HG03571 (cell line): Measurements from ENCODE around the gene MRPS23.

Experiments used
- ATAC-seq: cut with Tn5 transposase; IDR thresholded peaks from one replicate; pipeline ENCODE4 v1.9.1; 2021; ENCODE audit not compliant: unreplicated experiment

The MRPS23 gene

GRCh38 chr17:57838857-57839570 is 10.8 kb downstream of the MRPS23 start:
- no peak for ATAC-seq

- ATAC-seq, result no peak
These were observed 11.4 kb downstream of the MRPS23 start for GRCh38 chr17:57838453-57838852.

GRCh38 chr17:57835333-57835900 is 14.4 kb downstream of the MRPS23 start:
- no peak for ATAC-seq

- ATAC-seq, result no peak
These were observed 15.6 kb downstream of the MRPS23 start for GRCh38 chr17:57834146-57834741.

GRCh38 chr17:57833179-57833939 is 16.5 kb downstream of the MRPS23 start:
- ATAC-seq, result no peak

- ATAC-seq, result no peak
These were observed 17.3 kb downstream of the MRPS23 start for GRCh38 chr17:57832314-57833178.

GRCh38 chr17:57830880-57831279 is 19.0 kb downstream of the MRPS23 start:
- no peak for ATAC-seq

- no peak for ATAC-seq
These were observed 26.1 kb downstream of the MRPS23 start for GRCh38 chr17:57823469-57824401.

GRCh38 chr17:57819867-57820266 is 30.0 kb downstream of the MRPS23 start:
- no peak for ATAC-seq

- no peak for ATAC-seq
These were observed 30.6 kb downstream of the MRPS23 start for GRCh38 chr17:57819285-57819684.

GRCh38 chr17:57818066-57818465 is 31.8 kb downstream of the MRPS23 start:
- no peak for ATAC-seq

GRCh38 chr17:57817299-57817698 is 32.5 kb downstream of the MRPS23 start:
- ATAC-seq, result no peak

GRCh38 chr17:57814421-57814820 is 35.4 kb downstream of the MRPS23 start:
- no peak for ATAC-seq

- ATAC-seq, result no peak
These were observed 38.1 kb downstream of the MRPS23 start for GRCh38 chr17:57811638-57812280.

GRCh38 chr17:57810721-57811637 is 38.9 kb downstream of the MRPS23 start:
- no peak for ATAC-seq

GRCh38 chr17:57809879-57810278 is 40.0 kb downstream of the MRPS23 start:
- no peak for ATAC-seq

GRCh38 chr17:57808882-57809281 is 41.0 kb downstream of the MRPS23 start:
- ATAC-seq, result no peak

- no peak for ATAC-seq
These were observed 43.5 kb downstream of the MRPS23 start for GRCh38 chr17:57806167-57806830.
